ENCODE measurements around the gene NT5M.
A peak's percentile ranks its signal among the peaks of the same experiment; 100 is the strongest.

The NT5M gene

DNA sequence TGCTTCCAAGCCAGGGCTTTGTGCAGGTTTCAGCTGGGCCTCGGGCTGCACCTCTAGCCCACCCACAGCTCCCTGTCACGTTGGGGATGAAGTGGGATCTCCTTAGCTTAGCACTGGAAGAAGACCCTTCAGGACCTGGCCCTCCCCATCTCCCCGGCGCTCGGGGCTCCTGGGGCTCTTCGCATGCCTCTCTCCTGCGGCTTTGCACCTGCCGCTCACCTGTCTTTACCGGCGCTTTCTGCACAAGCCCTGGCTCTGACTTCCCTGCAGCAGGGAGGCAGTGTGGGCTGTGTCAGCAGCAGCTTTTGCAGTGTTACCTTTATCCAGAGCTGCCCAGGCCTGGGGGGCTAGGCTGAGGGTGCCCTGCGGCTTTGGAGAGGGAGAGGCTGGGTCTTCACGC, 52.3 kb downstream of the NT5M start:
- no peak for DNase-seq (ENCODE audit: low read depth)

DNA sequence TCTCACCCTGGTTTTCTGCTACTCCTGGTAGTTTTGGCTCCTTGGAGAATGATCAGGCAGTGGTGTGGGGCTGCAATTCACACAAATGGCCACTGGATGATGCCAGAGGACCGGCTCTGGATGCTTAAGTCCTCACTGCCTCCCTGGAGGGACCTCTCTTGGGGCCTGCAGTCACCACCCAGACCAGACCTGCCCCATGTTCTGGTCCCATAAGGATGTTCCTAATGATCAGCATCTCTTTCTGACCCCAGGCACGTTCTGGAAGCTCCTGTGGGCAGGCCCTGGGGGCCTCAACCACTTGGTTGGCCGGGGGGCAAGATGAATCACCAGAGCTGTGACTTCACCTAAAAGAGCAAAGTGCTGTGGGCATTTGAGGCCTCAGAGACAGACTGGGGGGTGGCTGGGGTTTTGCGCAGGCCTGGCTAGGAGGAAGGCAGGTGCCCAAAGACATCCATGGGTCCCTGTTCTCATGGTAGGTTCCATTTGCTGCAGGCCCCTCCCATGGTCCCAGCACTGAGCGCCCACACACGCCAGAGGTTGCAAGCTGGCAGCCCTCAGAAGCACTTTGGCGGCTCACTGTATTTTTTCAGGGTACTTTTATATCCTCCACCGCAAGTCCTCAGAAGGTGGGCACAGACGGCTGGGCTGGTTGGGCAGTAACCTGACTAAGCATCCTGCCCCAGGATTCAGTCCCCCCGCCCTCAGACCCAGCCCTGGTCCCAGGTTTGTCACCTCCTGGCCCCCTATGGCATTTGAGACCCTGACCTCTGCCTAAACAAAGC, 53.2 kb downstream of the NT5M start:
- DNase-seq (ENCODE audit: low read depth), result peak; percentile 50

DNA sequence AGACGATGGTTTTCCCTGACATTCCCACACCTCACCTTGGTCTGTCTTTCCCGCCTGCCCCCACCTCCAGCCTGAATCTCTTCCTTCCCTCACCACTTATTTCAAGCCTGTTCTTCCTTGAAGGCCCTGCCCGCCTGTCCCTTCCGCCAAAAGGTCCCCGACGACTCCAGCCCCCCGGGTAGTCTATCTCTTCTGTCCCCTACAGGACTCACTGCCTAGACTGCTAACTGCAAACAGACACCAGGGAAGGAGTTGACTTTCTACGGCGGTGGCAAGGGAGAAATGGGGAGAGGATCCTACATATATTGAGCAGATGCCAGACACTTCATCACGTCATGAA, 53.7 kb downstream of the NT5M start:
- no peak for DNase-seq (ENCODE audit: low read depth)

DNA sequence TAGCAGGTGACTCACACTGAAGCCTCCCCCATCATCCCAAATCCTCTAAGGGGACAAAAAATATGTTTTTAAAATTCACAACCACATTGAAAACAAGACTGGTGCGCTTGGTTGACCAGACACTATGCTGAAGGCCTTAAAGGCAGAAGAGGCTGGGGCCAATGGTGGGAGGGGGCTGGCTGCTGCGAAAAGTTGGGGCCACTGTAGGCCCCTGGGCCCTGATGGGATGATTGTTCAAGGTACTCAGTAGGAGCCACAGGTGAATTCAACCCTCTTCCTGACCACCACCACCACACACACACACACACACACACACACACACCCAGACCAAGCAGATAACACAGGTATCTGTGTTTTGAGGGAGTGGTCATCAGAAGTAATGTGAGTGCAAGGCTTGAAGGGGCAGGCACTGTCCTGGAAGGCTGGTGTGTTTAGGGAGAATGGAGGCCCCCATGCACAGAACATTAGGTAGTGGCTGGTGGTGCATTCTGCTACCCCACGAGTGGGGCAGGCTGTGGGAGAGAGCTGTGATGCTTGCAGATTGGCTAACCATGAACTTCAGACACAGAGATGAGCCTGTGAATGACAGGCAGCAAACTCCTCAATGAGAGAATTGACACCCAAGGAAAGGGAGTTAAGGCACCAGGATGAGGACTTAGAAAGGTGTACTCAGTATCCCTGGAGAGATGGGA, 55.0 kb downstream of the NT5M start:
- DNase-seq (ENCODE audit: low read depth), result no peak

DNA sequence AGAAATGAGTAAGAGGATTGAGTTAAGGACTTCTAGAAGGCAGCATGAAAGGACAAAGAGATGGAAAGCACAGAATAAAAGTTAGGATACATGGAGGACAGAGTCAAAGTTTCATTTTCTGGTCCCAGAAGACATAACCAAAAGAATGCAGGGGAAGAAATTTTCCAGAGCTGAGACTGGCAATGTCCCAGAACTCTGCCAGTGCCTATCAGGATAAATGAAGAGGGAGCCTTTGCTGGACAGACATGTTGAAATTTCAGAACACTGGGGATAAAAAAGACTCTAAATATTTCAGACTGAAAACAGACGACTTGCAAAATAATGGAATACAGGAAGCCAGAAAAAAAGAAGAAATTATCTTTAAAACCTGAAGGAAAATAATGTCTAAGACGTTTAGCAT, 55.7 kb downstream of the NT5M start:
- DNase-seq (ENCODE audit: low read depth), result no peak

DNA sequence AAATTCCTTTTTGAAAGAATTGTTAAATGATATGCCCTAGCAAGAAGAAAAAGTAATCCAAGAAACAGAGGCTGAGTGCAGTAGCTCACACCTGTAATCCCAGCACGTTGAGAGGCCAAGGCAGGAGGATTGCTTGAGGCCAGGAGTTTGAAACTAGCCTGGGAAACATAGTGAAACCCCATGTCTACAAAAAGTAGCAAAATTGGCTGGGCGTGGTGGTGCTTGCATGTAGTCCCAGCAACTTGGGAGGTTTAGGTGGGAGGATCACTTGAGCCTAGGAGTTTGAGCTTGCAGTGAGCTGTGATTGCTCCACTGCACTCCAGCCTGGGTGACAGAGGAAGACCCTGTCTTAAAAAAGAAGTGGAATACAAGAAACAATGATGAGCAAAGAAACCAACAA, 56.1 kb downstream of the NT5M start:
- DNase-seq (ENCODE audit: low read depth), result no peak

DNA sequence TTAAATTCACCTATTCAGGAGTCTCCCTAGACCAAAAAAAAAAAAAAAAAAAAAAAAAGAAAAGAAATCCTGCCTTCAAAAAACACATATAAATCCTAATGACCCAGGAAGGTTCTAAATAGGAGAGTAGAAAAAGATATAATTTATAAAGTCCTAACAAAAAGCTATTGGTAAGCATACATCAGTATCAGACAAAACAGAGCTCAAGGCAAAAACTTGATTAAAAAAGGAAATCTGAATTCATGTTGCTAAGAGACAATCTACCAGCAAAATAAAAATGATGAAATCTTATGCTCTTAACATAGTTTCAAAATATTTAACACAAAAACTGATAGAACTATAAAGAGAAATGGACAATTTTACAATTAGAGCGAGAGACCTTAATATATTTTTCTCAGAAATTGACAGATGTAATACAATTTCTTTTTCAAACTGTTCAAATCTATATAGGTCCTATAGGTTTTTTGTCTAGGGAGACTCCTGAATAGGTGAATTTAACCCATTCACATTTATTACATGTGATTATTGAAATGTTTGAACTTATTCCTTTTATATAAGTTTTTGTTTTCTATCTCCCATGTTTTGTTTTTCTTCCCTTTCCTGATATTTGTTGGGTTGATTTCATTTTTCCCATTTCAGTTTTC, 57.0 kb downstream of the NT5M start:
- DNase-seq (ENCODE audit: low read depth), result no peak

DNA sequence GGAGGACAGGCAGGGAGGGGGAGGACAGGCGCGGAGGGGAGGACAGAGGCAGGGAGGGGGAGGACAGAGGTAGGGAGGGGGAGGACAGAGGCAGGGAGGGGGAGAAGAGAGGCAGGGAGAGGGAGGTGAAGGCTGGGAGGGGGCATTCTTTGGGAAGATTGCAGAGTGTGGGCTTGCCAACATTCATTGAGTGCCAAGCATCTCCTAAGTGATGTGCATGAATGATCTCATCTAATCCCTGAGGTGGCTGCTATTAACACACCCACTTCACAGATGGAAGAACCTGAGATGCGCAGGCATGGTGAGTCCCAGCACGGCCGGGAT, 58.3 kb downstream of the NT5M start:
- no peak for DNase-seq (ENCODE audit: low read depth)

DNA sequence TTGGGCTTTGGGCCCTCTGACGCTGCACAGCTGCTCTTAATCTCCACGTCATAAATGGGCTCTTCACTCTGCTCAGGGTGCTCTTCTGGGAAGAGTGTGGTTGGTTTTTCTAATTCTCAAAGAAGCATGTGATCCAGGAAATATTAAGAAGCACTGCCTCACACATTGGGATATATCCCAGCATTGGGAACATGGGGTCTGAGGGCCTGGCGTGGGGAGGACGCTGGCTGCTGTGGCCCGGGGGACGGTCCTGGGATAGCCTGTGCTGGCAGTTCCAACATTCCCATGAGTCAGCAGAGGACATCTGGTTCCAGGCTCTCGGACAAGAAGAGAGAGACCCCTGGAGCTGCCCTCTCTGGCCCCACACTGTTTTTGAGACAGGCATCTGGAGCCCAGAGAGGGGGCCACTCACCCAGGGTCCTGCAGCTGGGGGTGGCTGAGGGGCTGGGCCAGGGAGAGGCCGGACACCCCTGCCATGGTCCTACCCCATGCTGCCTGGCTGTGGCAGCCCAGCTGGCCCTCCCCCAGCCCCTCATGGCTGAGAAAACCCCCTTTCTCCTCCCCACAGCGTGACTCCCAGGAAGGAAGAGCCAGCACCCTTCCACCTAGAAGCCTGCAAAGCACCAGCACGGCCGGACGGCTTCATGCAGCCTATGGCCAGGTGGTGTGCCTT, 58.8 kb downstream of the NT5M start:
- no peak for DNase-seq (ENCODE audit: low read depth)

DNA sequence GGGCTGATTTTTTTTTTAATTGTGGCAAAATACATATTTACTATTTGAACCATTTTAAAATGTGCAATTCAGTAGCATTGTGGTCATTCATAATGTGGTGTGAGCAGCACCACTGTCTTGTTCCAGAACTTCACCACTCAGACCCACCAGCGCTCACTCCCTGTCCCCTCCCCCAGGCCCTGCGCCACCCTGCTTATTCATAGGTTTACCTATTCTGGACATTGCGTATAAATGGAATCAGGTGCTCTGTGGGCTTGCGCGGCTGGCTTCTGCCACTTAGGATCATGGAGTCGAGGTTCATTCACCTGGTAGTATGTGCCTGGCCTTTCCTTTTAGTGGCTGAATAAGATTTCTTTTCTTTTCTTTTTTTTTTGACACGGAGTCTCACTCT, 59.4 kb downstream of the NT5M start:
- no peak for DNase-seq (ENCODE audit: low read depth)

DNA sequence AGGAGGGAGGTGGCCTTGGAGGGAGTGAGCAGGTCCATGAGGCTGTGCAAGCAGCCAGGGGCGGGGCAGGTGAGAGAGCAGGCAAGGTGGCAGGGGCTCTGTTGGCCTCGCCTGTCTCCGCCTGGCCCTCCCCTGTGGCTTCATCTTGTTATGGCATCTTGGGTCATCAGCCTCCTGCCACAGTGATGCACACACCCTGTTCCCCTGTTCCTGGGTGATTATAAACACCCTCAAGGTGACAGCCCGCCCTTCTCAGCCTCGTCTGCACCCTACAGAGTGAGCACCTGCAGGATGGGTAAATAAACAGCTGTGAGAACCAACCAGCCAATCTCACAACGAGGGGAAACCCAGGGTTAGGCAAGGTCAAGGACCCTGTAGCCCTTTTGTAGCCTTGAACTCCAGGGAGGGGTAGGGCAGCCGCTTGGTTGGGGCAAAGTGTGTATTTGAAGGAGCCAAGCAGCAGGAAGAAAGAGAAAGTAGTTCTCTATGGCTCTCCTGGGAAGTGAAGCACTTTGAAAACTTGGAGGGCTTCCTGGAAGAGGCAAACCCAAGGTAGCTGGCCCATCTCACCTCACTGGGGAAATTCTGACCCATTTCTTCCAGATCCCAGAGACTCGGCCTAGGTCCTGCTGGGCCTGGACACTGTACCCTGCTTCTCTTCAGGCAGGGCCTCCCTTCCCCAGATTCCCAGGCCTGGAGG, 60.6 kb downstream of the NT5M start:
- no peak for DNase-seq (ENCODE audit: low read depth)

DNA sequence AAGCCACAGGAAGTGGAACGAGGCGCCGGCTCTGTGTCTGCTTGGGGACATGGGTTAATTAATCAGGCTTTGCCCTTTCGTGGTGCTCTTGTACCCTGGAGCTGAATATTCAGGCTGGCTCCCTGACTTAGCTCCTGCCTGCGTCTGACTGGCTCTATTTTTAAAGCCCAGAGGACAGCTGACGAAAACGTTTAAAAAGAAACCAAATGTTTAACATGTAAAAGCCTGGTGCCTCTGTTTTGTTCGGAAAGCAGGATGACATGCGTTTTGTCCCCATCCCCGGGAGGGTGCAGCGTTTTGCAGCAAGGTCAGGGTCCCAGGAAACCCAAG, 61.1 kb downstream of the NT5M start:
- DNase-seq (ENCODE audit: low read depth), result no peak

DNA sequence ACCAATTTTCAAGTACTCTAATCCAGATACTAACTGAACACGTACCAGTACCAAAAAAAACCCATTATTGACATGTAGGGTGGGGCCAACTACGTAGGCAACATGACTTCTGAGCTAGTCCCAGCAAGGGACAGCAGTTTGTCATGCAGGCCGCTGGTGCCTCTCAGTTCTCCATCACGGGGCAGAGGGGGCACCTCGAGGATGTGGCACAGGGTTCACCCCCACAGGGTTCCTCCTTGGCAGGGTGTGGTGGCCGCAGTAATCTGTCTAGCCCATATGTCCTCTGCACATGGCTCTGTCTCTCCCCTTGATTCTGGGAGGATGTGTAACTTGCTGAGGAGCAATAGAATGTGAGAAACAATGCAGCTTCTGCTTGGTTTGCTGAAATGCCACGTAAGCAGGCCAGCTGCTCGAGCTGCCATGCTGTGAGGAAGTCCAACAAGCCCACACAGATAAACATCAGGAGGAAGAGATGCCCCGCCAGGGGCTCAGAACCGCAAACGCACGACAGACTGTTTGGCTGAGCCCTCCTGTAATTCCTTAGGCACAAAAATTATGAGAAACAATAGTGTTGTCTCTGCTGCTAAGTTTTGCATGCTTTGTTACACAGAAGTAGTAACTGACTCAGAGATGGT, 62.4 kb downstream of the NT5M start:
- no peak for DNase-seq (ENCODE audit: low read depth)

DNA sequence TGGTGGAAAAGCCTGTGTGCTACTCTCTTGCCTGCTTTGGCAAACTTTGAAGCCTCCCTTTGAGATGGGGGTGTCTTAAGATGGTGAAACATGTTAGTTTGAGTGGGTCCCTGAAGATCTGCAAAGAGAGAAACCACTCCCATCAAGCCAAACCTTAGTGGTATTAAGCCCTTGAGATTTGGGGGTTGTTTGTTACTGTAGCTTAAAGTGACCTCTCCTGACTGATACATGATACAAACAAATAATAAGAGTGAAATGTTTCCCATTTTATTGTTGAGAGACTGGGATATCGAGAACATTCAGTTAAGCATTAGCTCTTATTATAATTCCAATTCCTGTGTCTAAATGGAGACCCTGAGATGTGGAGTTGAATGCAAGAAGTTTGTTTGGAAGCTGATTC, 63.1 kb downstream of the NT5M start:
- DNase-seq (ENCODE audit: low read depth), result no peak

DNA sequence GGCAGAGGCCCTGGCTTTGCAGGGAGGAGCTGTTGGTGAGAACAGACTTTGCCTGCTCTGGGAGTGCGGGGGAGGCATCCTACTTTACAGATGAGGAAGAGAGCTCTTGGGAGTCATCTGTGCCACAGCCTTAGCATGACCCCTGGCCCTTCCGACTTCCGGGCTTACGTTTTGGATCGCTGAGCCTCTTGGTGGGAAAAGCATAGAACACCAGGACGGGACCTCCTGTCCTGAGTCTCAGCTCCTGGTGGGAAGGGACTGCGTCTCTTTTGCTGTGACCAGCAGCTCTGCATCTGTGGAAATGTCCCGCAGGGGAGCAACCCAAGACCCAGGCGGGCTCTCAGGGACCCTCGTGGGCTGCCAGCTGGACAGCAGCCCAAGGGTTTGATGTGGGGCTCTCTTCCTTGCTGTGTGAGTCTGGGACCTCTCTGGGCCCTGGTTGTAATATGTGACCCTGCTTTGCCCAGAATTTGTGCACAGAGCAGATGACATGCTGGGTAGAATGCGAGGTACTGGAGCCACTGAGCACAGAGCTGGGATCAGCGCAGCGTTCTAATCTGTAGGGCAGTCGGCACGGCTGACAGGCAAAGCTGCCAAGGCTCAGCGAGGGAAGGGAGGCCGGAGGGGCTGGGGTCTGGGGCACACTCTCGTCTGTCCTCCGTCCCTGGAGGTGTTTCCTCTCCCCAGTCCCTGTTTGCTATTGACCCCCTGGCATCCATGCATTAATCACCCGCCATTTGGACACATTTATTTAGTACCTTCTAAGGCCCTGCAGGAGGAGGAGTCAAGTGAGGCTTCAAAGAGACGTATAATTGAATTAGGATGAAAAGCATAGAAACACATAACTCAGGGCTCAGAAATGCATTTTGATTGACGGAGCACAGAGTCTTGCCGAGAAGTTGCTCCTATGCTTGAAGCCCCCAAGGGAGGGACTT, 64.0 kb downstream of the NT5M start:
- DNase-seq (ENCODE audit: low read depth), result no peak

DNA sequence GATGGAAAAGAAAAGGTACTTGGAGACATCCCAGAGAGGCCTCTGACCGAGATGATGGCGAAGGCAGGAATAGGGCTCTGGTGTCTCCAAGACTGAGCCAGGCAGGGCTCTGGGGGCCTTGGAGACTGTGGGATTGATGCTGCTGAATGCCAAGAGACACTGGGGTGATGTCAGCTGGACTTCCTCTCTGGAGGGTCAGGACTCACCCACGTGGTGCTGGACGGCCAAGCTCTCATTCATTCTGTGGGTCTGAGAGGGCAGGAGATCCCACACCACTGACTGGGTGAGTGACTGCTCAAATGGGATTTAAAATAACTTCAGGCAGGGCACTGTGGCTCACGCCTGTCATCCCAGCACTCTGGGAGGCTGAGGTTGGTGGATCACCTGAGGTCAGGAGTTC, 64.8 kb downstream of the NT5M start:
- DNase-seq (ENCODE audit: low read depth), result no peak

DNA sequence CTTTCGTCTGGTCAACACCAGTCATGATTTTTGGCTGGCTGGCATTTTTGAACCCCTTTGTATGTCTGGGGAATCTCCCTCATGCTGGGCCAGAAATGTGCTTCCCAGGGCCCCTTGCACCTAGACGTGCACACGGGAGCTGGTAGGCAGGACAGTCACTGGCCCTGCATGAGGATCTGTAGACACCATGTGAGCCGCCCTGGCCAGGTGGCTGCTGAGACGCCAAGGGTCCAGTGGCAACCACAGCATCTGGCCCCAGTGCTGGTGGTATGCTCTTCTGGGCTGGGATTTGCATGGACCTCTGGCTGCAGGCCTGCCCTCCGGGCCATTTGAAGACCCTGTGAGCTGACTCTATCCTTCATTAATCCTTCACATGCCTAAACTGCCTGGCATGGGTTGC, 67.5 kb downstream of the NT5M start:
- DNase-seq (ENCODE audit: low read depth), result no peak

DNA sequence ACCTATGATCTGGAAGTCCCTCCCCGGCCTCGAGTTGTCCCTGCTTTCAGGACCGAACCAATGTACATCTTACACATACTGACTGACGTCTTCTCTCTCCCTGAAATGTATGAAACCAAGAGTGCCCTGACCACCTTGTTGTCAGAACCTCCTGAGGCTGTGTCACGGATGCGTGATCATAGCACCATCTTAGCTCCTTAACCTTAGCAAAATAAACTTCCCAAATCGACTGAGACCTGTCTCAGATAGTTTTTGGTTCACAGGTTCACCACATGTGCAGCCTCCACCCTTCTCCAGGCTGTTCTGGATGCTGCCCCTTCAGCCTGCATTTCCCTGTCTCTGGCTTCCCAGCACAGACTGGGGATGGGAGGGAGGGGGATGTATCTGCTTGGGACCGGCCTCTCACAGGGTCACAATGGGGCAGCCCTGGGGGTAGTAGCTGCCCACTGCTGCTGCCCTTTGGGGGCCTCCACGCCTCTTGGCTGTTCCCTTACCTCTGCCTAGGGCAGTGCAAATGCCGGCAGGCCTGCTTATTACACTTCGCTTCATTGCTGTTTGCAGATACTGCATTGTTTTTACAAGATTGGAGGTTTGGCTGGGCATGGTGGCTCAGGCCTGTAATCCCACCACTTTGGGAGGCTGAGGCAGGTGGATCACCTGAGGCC, 69.8 kb downstream of the NT5M start:
- DNase-seq (ENCODE audit: low read depth), result no peak

DNA sequence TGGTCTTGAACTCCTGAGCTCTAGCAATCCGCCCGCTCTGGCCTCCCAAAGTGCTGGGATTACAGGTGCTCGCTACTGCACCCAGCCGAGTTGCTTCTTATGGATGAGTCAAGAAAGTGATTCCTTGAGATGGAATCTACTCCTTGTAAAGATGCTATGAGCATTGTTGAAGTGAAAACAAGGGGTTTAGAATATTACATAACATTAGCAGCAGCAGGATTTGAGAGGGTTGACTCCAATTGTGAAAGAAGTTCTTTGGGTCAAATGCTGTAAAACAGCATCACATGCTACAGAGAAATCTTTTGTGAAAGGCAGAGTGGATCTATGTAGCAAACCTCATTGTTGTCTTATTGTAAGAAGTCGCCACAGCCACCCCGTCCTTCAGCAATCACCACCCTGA, 72.7 kb downstream of the NT5M start:
- no peak for DNase-seq (ENCODE audit: low read depth)

DNA sequence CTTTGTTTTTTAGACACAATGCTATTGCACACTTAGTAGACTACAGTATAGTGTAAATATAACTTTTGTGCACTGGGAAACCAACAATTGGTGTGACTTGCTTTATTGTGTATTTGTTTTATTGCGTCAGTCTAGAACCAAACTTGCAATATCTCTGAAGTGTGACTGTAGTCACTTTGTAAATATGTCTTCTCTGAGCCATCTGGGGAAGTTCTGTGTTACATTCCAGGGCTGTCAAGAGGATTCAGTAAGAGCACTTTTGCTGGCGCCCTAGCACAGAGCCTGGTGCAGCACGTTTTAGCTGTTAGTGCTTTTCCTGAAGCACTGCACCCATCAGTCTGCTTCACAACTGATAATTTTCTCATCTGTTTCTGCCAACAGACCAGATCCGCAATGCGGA, 73.2 kb downstream of the NT5M start:
- DNase-seq (ENCODE audit: low read depth), result no peak
